Fibroblast of mammary gland (primary cell): ENCODE measurements around the gene DGAT2.

Experiments
- DNase-seq: peaks from one replicate; pipeline ENCODE4 v3.0.0-alpha.2; 2010; ENCODE audit warnings: low read depth
- H3K4me3 ChIP-seq: 2 replicates; pipeline ENCODE4 v1.5.1; 2011; ENCODE audit warnings: low read depth, mild to moderate bottlenecking, low read length, moderate library complexity; ENCODE audit not compliant: control insufficient read depth
- CTCF ChIP-seq: conservative IDR thresholded peaks from 2 replicates; pipeline ENCODE4 v1.5.1; 2011; ENCODE audit warnings: low read depth, low read length, inconsistent platforms; ENCODE audit not compliant: control insufficient read depth, insufficient read depth

The DGAT2 gene

GRCh38 chr11:75725547-75726320 is 42.8 kb upstream of the DGAT2 start:
- H3K4me3 ChIP-seq = no peak overlapping the region
- no peak for TF ChIP-seq CTCF
- DNase-seq = no peak

DNA sequence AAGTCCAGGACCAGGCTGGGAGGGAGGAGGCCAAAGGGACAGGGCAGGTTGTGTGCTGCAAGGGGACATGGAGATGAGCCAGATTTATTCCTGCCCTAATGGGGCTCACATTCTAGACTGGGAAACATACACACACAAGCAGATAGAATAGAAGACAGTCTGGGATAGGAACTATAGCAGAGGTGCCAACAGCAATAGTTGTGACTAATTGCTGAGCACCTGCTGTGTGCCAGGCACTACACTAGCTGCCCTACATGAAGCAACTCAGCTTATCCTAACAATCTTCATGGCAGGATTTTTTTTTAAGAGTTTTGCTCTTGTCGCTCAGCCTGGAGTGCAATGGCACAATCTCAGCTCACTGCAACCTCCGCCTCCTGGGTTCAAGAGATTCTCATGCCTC is 39.6 kb upstream of the DGAT2 start:
- no peak for DNase-seq
- H3K4me3 ChIP-seq = no peak overlapping the region
- no peak for TF ChIP-seq CTCF

DNA sequence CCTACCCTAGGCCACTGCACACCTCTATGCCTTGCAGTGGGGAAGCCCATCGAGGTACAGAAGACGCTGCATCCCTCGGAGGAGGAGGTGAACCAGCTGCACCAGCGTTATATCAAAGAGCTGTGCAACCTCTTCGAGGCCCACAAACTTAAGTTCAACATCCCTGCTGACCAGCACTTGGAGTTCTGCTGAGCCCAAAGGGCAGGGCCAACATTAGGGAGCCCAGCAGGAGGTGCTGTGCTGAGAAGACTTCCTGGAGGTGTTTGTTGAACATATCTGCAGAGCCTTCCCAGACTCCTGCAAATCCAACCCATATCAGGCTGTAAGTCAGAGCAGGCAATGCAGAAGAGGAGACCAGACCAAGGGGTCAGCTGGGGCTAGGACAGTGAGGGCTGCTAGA is 37.5 kb upstream of the DGAT2 start:
- DNase-seq = no peak
- TF ChIP-seq CTCF = no peak
- no peak overlapping the region for H3K4me3 ChIP-seq

- H3K4me3 ChIP-seq = no peak overlapping the region
- DNase-seq = no peak
- TF ChIP-seq CTCF = no peak
Observed at GRCh38 chr11:75733071-75733430, 35.5 kb upstream of the DGAT2 start.

GRCh38 chr11:75733431-75734107 is 35.0 kb upstream of the DGAT2 start:
- no peak for TF ChIP-seq CTCF

GRCh38 chr11:75734491-75735180 is 33.9 kb upstream of the DGAT2 start:
- peak; percentile 14 for DNase-seq
- no peak for TF ChIP-seq CTCF
- H3K4me3 ChIP-seq = no peak overlapping the region

More at GRCh38 chr11:75733431-75734107, 35.0 kb upstream of the DGAT2 start:
- no peak for DNase-seq
- H3K4me3 ChIP-seq = no peak overlapping the region
